PFSK-1 (cell line): ENCODE results near the gene SLC8A1.

Experiments
- FOXP2 ChIP-seq: optimal IDR thresholded peaks from 2 replicates; pipeline ENCODE3; 2011; ENCODE audit warnings: borderline replicate concordance, control low read depth, inconsistent platforms; ENCODE audit not compliant: insufficient read depth; ENCODE audit errors: extremely low read length, extremely low read depth
- POLR2AphosphoS5 ChIP-seq: IDR thresholded peaks from 2 replicates; pipeline ENCODE4 v1.6.1; 2012; ENCODE audit warnings: low read depth, mild to moderate bottlenecking, control low read depth, low read length, moderate library complexity
- REST ChIP-seq, 2 experiments: IDR thresholded peaks; 2 replicates each; pipeline versions ENCODE4 v1.6.1 to v1.8.0; 2011 to 2012; ENCODE audit warnings: low read depth in 2 of 2, low read length in 2 of 2, control low read depth in 1 of 2, inconsistent platforms in 1 of 2, mild to moderate bottlenecking in 1 of 2, moderate library complexity in 1 of 2; ENCODE audit not compliant: insufficient read depth in 1 of 2
- SIN3A ChIP-seq: IDR thresholded peaks from 2 replicates; pipeline ENCODE4 v1.6.1; 2012; ENCODE audit warnings: mild to moderate bottlenecking, low read length, moderate library complexity, borderline replicate concordance; ENCODE audit not compliant: insufficient read depth
- TAF1 ChIP-seq: IDR thresholded peaks from 2 replicates; pipeline ENCODE4 v1.6.1; 2012; ENCODE audit warnings: low read length, control low read depth, borderline replicate concordance; ENCODE audit not compliant: insufficient read depth

SLC8A1 gene

GRCh38 chr2:40248294-40248693, 203.6 kb downstream of the SLC8A1 start:
- TF ChIP-seq SIN3A (no peak), TAF1 (no peak), FOXP2 (no peak), POLR2AphosphoS5 (no peak), REST (IDR thresholded peaks at IDR 0.05; ENCODE audit: insufficient read depth in 1 of 2, low read depth in 2 of 2, low read length in 2 of 2) (no peak)

- TF ChIP-seq FOXP2 (no peak), SIN3A (no peak), TAF1 (no peak), POLR2AphosphoS5 (no peak), REST (IDR thresholded peaks at IDR 0.05; ENCODE audit: insufficient read depth in 1 of 2, low read depth in 2 of 2, low read length in 2 of 2) (no peak)
Measured at GRCh38 chr2:40244675-40245074, 207.2 kb downstream of the SLC8A1 start.

GRCh38 chr2:40244251-40244650, 207.6 kb downstream of the SLC8A1 start:
- TF ChIP-seq POLR2AphosphoS5 (no peak), SIN3A (no peak), TAF1 (no peak), REST (IDR thresholded peaks at IDR 0.05; ENCODE audit: insufficient read depth in 1 of 2, low read depth in 2 of 2, low read length in 2 of 2) (no peak), FOXP2 (no peak)

- TF ChIP-seq SIN3A (no peak), POLR2AphosphoS5 (no peak), TAF1 (no peak), FOXP2 (no peak), REST (IDR thresholded peaks at IDR 0.05; ENCODE audit: insufficient read depth in 1 of 2, low read depth in 2 of 2, low read length in 2 of 2) (no peak)
Measured at GRCh38 chr2:40243581-40244187, 208.2 kb downstream of the SLC8A1 start.
